Left ventricle myocardium inferior (tissue), 1 donor: ENCODE data around the gene LONP1. TPM values are rescaled to one million over a fixed set of nuclear protein-coding genes. Genes with fewer than 3 reads are reported as not detected.

ENCODE experiments used
- DNase-seq: peaks from one replicate; pipeline ENCODE4 v3.0.0-alpha.2; 2020
- H3K27ac ChIP-seq: fragments of 200-600 bp; replicated peaks from 2 replicates; pipeline ENCODE4 v1.8.0; 2021
- H3K27me3 ChIP-seq: fragments of 200-600 bp; 2 replicates; pipeline ENCODE4 v1.8.0; 2021; ENCODE audit warnings: low read depth
- H3K36me3 ChIP-seq: fragments of 200-600 bp; 2 replicates; pipeline ENCODE4 v1.8.0; 2021
- H3K4me1 ChIP-seq: fragments of 200-600 bp; 2 replicates; pipeline ENCODE4 v1.8.0; 2021
- H3K4me3 ChIP-seq: fragments of 200-600 bp; 2 replicates; pipeline ENCODE4 v1.8.0; 2021; ENCODE audit warnings: mild to moderate bottlenecking, moderate library complexity
- H3K9me3 ChIP-seq: fragments of 200-600 bp; replicated peaks from 2 replicates; pipeline ENCODE4 v1.8.0; 2021
- intact Hi-C: fragments of 100-400 bp; cut with micrococcal nuclease; formaldehyde crosslinking; loops from one replicate; pipeline ENCODE4 v1.11.0; 2022
- total RNA-seq: library from RNA; stranded (reverse); fragmentation: NEBNext Ultra II Directional; extraction: Animal tissue kit (Norgen Biotek cat#: 25700); gene quantifications from one replicate; pipeline ENCODE4 v1.2.1, GENCODE V29; 2021
- TF ChIP-seq, protein P1 (sequence below): fragments of 200-600 bp; IDR thresholded peaks from 2 replicates; pipeline ENCODE4 v1.8.0; 2021; ENCODE audit warnings: antibody characterized with exemption, mild to moderate bottlenecking, borderline replicate concordance
- donor health status: DM: no; HTN: yes; CAD: no; lungs with severe emphysema.

Gene LONP1
- total RNA-seq, 1 donor from 2014 or later = 104 TPM

DNA sequence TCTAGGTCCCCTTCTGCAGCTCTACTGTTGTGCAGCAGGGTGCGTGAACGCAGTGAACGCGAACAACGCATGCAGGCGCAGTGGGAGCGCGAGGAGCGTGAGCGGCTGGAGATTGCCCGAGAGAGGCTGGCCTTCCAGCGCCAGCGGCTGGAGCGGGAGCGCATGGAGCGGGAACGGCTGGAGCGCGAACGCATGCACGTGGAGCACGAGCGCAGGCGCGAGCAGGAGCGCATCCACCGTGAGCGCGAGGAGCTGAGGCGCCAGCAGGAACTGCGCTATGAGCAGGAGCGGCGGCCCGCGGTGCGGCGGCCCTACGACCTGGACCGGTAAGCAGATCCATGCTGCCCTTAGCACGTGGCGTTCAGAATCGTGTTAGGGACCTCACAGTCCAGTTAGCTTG lies 58.5 kb downstream of the LONP1 start:
- intact Hi-C loops = no loop called here
- no peaks in the 10 kb centered on the region for H3K27me3 ChIP-seq
- H3K9me3 ChIP-seq = no peaks in the 10 kb centered on the region
- H3K4me1 ChIP-seq = no peaks in the 10 kb centered on the region
- no peak overlapping the region for H3K4me3 ChIP-seq
- TF ChIP-seq, protein P1, sequence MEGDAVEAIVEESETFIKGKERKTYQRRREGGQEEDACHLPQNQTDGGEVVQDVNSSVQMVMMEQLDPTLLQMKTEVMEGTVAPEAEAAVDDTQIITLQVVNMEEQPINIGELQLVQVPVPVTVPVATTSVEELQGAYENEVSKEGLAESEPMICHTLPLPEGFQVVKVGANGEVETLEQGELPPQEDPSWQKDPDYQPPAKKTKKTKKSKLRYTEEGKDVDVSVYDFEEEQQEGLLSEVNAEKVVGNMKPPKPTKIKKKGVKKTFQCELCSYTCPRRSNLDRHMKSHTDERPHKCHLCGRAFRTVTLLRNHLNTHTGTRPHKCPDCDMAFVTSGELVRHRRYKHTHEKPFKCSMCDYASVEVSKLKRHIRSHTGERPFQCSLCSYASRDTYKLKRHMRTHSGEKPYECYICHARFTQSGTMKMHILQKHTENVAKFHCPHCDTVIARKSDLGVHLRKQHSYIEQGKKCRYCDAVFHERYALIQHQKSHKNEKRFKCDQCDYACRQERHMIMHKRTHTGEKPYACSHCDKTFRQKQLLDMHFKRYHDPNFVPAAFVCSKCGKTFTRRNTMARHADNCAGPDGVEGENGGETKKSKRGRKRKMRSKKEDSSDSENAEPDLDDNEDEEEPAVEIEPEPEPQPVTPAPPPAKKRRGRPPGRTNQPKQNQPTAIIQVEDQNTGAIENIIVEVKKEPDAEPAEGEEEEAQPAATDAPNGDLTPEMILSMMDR = no peak
- H3K27ac ChIP-seq = no peak overlapping the region
- DNase-seq = no peak
- H3K36me3 ChIP-seq = peaks cover 100% of the 10 kb centered on the region

DNA sequence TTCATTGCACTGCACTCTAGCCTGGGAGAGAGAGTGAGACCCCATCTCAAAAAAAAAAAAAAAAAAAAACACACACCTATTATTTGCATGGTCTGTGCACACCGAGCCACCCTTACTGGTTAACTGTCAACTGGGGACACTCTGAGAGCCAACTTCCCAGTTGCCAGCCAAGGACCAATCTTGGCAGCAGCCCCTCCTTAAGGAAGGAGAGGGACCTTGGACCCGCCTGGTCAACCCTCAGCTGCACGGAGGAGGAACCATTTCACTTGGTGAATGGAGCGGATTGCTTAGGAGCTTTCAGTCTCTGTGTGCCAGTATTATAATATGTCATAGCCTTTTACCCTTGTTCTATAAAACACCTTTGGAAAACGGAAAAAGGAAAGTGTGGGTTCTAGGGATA lies 64.5 kb downstream of the LONP1 start:
- DNase-seq = no peak
- TF ChIP-seq, protein P1 = no peak
- Histone ChIP-seq H3K4me1 (no peaks in the 10 kb centered on the region), H3K36me3 (peaks cover 100% of the 10 kb centered on the region), H3K4me3 (no peak overlapping the region), H3K27me3 (no peaks in the 10 kb centered on the region), H3K27ac (no peak overlapping the region), H3K9me3 (no peaks in the 10 kb centered on the region)
- intact Hi-C loops = no loop called here

DNA sequence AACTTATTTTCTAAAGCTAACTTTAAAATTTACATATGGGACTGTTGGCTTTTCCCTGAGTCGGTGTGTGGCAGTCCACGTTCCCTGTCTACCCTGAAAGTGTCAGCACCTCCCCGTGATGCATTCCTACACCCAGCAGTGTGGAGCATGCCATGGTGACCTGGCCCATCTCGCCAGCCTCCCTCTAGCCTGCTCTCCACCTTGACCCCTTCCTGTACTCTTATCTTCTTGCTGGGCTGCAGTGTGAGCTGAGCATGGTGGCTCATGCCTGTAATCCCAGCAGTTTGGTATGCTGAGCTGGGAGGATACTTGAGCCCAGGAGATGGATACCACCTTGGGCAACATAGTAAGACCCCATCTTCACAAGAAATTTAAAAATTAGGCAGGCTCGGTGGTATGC lies 65.0 kb downstream of the LONP1 start:
- H3K36me3 ChIP-seq = peaks cover 100% of the 10 kb centered on the region
- TF ChIP-seq, protein P1 = no peak
- no peak for DNase-seq
- no peak overlapping the region for H3K27ac ChIP-seq
- no peaks in the 10 kb centered on the region for H3K9me3 ChIP-seq
- no peaks in the 10 kb centered on the region for H3K4me1 ChIP-seq
- H3K4me3 ChIP-seq = no peak overlapping the region
- H3K27me3 ChIP-seq = no peaks in the 10 kb centered on the region
- intact Hi-C loops = no loop called here

DNA sequence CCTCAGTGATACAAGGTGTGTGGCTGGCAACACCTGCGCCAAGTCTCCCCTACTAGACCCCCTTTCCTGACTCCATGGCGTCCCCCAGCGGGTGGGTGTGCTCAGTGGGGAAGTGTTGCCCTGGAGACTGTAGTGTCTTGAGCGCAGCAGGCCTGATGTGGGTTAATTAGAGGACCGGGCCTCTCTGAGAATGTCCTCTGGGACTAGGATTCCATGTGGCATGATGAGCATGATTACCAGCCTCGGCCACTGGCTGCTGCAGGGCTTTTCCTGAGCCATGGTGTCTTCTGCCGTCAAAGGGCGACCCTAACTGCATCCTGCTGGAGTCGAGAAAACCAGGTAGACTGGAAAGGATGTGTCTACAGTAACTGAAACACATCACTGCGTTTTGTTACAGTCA lies 67.7 kb downstream of the LONP1 start:
- intact Hi-C loops = no loop called here

DNA sequence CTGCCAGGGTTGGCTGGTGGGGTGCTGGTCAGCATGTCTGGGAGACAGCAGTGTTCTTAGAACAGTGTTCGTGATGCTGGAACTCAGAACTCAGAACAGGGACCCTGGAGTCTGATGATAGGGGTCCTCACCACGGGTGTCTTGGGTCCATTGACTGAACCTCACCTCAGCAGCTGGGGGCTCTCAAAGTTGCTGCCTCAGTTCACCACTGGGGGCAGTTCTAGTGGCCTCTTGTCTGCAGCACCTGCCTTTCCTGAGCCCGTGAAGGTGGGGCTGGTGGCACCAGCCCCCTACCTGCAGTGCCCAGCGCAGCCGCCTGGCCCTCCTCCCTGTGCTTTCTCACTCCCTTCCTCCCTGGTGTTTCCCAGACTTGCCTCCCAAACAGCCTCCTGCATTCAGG lies 68.6 kb downstream of the LONP1 start:
- no peak overlapping the region for H3K4me3 ChIP-seq
- no peak overlapping the region for H3K27ac ChIP-seq
- TF ChIP-seq, protein P1 = no peak
- intact Hi-C loops = no loop called here
- no peaks in the 10 kb centered on the region for H3K4me1 ChIP-seq
- H3K27me3 ChIP-seq = no peaks in the 10 kb centered on the region
- H3K36me3 ChIP-seq = peaks cover 92% of the 10 kb centered on the region
- DNase-seq = no peak
- H3K9me3 ChIP-seq = no peaks in the 10 kb centered on the region

More for the DNA sequence above, 67.7 kb downstream of the LONP1 start:
- DNase-seq = no peak
- TF ChIP-seq, protein P1 = no peak
- peaks cover 92% of the 10 kb centered on the region for H3K36me3 ChIP-seq
- no peaks in the 10 kb centered on the region for H3K9me3 ChIP-seq
- no peak overlapping the region for H3K4me3 ChIP-seq
- H3K27me3 ChIP-seq = no peaks in the 10 kb centered on the region
- H3K4me1 ChIP-seq = no peaks in the 10 kb centered on the region
- H3K27ac ChIP-seq = no peak overlapping the region

DNA sequence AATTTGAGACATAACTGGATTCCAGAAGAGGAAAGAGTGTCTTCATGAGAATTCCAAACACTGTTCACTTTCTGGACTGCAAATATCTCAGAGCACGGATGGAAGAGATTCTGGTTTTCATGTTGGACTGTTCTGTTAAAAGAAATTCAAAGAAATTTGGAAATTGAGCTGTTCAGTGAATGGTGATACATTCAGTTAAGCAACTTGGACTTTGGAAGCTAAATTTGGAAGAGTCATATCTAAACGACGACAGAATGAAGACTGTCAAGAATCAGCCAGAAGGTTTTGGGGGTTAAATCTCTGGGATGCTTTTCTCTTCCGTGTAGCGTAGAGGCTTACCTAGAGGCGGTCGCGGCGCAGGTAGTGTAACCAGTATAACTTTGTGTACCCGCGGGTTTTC lies 71.5 kb downstream of the LONP1 start:
- no peak for DNase-seq
- Histone ChIP-seq H3K9me3 (no peaks in the 10 kb centered on the region), H3K27me3 (no peaks in the 10 kb centered on the region), H3K36me3 (peaks cover 92% of the 10 kb centered on the region), H3K4me3 (no peak overlapping the region), H3K27ac (no peak overlapping the region), H3K4me1 (no peaks in the 10 kb centered on the region)
- TF ChIP-seq, protein P1 = no peak
- intact Hi-C loops = no loop called here
